Mesenchymal stem cell (in vitro differentiated cells and primary cell): ENCODE data around the gene MS4A12.

Source experiments
- DNase-seq: peaks from one replicate; pipeline ENCODE4 v3.0.0-alpha.2; 2013
- H2AFZ ChIP-seq: one replicate; pipeline ENCODE4 v1.6.1; 2013; ENCODE audit warnings: low read depth, mild to moderate bottlenecking, control low read depth, inconsistent platforms, low read length, moderate library complexity
- H2AK5ac ChIP-seq: 2 replicates; pipeline ENCODE4 v1.6.1; 2013; ENCODE audit warnings: low read length, moderate library complexity, mild to moderate bottlenecking, inconsistent platforms; ENCODE audit not compliant: severe bottlenecking
- H2BK120ac ChIP-seq: one replicate; pipeline ENCODE4 v1.6.1; 2013; ENCODE audit warnings: low read depth, mild to moderate bottlenecking, inconsistent platforms, low read length, moderate library complexity
- H2BK12ac ChIP-seq, 2 experiments: one replicate each; pipeline ENCODE4 v1.6.1; 2013; ENCODE audit warnings: inconsistent platforms in 2 of 2, low read length in 2 of 2, mild to moderate bottlenecking in 2 of 2, moderate library complexity in 2 of 2, control low read depth in 1 of 2
- H2BK15ac ChIP-seq: one replicate; pipeline ENCODE4 v1.6.1; 2013; ENCODE audit warnings: mild to moderate bottlenecking, low read depth, inconsistent platforms; ENCODE audit not compliant: poor library complexity, severe bottlenecking
- H2BK5ac ChIP-seq: 2 replicates; pipeline ENCODE4 v1.6.1; 2013; ENCODE audit warnings: low read depth, mild to moderate bottlenecking, low read length, control low read depth, inconsistent platforms; ENCODE audit not compliant: poor library complexity, severe bottlenecking
- H3K14ac ChIP-seq, 2 experiments: one replicate each; pipeline ENCODE4 v1.6.1; 2013; ENCODE audit warnings: inconsistent platforms in 2 of 2, low read length in 2 of 2, control low read depth in 1 of 2, mild to moderate bottlenecking in 1 of 2, moderate library complexity in 1 of 2
- H3K18ac ChIP-seq, 2 experiments: one replicate each; pipeline ENCODE4 v1.6.1; 2013; ENCODE audit warnings: inconsistent platforms in 2 of 2, low read length in 2 of 2, control low read depth in 1 of 2, low read depth in 1 of 2, mild to moderate bottlenecking in 1 of 2
- H3K23ac ChIP-seq, 2 experiments: one replicate each; pipeline ENCODE4 v1.6.1; 2013; ENCODE audit warnings: inconsistent platforms in 2 of 2, low read length in 2 of 2, mild to moderate bottlenecking in 2 of 2, moderate library complexity in 2 of 2, control low read depth in 1 of 2
- H3K27ac ChIP-seq: 2 replicates; pipeline ENCODE4 v1.5.1; 2013; ENCODE audit warnings: mild to moderate bottlenecking, moderate library complexity, low read length, control low read depth, inconsistent platforms; ENCODE audit not compliant: poor library complexity, severe bottlenecking
- H3K27me3 ChIP-seq, 2 experiments: 2 replicates each; pipeline versions ENCODE4 v1.6.1 to v1.7.0; 2013; ENCODE audit warnings: low read length in 2 of 2, mild to moderate bottlenecking in 2 of 2, moderate library complexity in 2 of 2, control low read depth in 1 of 2, inconsistent platforms in 1 of 2; ENCODE audit not compliant: control insufficient read depth in 1 of 2, insufficient read depth in 1 of 2
- H3K36me3 ChIP-seq, 2 experiments: 2 replicates each; pipeline versions ENCODE4 v1.6.1 to v1.7.0; 2013; ENCODE audit warnings: low read length in 2 of 2, control low read depth in 1 of 2, inconsistent platforms in 1 of 2, low read depth in 1 of 2, mild to moderate bottlenecking in 1 of 2; ENCODE audit not compliant: insufficient read depth in 2 of 2, control insufficient read depth in 1 of 2
- H3K4ac ChIP-seq, 2 experiments: one replicate each; pipeline ENCODE4 v1.6.1; 2013; ENCODE audit warnings: inconsistent platforms in 2 of 2, low read length in 2 of 2, mild to moderate bottlenecking in 2 of 2, moderate library complexity in 2 of 2, control low read depth in 1 of 2, low read depth in 1 of 2
- H3K4me1 ChIP-seq: 2 replicates; pipeline ENCODE4 v1.6.1; 2013; ENCODE audit warnings: low read depth, low read length, control low read depth; ENCODE audit not compliant: control insufficient read depth, insufficient read depth
- H3K4me2 ChIP-seq: 2 replicates; pipeline ENCODE4 v1.6.1; 2013; ENCODE audit warnings: low read length, mild to moderate bottlenecking, inconsistent platforms; ENCODE audit not compliant: poor library complexity, severe bottlenecking
- H3K4me3 ChIP-seq, 2 experiments: 2 replicates each; pipeline versions ENCODE4 v1.5.1 to v1.7.0; 2013; ENCODE audit warnings: low read length in 2 of 2, mild to moderate bottlenecking in 2 of 2, control low read depth in 1 of 2, low read depth in 1 of 2; ENCODE audit not compliant: insufficient read depth in 1 of 2
- H3K79me1 ChIP-seq: replicated peaks from 2 replicates; pipeline ENCODE4 v1.6.1; 2013; ENCODE audit warnings: mild to moderate bottlenecking, control low read depth, low read length, inconsistent platforms; ENCODE audit not compliant: poor library complexity, severe bottlenecking
- H3K9ac ChIP-seq: 2 replicates; pipeline ENCODE4 v1.7.0; 2013; ENCODE audit warnings: mild to moderate bottlenecking, low read length, moderate library complexity
- H3K9me3 ChIP-seq: 2 replicates; pipeline ENCODE4 v1.7.0; 2013; ENCODE audit warnings: mild to moderate bottlenecking, low read length; ENCODE audit not compliant: control insufficient read depth
- H4K8ac ChIP-seq: one replicate; pipeline ENCODE4 v1.6.1; 2013; ENCODE audit warnings: inconsistent platforms, mild to moderate bottlenecking, low read length, moderate library complexity
- H4K91ac ChIP-seq: one replicate; pipeline ENCODE4 v1.6.1; 2013; ENCODE audit warnings: mild to moderate bottlenecking, low read length, inconsistent platforms
- WGBS: methylation state at CpG from one replicate; pipeline ENCODE4 v1.1.7; 2013; ENCODE audit warnings: mixed read lengths; 5-methylcytosine and 5-hydroxymethylcytosine counted together

The MS4A12 gene

DNA sequence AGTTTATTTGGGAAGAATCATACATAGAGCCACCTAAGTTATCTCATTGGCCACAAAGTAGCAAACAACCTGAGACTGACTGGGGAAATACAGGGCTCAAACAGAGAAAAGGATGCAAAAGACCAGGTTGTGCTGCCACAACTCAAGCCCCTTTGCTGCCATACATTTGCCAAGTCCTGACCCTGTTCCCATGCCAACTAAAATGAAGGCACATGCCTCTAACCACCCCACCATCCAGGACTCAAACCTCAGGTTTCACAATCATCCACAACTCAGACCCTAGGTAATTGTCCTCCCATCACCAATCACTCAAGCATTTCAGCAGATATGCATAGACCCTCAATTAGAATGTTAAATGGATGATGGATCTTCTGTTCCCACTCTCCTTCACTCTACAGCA lies 38.4 kb upstream of the MS4A12 start:
- Histone ChIP-seq H2AFZ (no peak overlapping the region), H3K23ac (no peak overlapping the region), H3K4me3 (no peak overlapping the region), H3K27me3 (peaks cover 0 to 4% of the 10 kb centered on the region in 2 experiments), H3K36me3 (no peaks in the 10 kb centered on the region), H3K9ac (no peak overlapping the region), H3K4ac (no peak overlapping the region), H3K4me1 (no peaks in the 10 kb centered on the region), H2BK5ac (no peak overlapping the region), H3K27ac (no peak overlapping the region), H3K9me3 (no peaks in the 10 kb centered on the region), H2BK12ac (no peak overlapping the region), H2AK5ac (no peak overlapping the region), H3K4me2 (no peak overlapping the region), H3K14ac (no peak overlapping the region), H4K91ac (no peak overlapping the region), H2BK120ac (no peak overlapping the region), H3K79me1 (no peaks in the 10 kb centered on the region), H3K18ac (no peak overlapping the region), H4K8ac (no peak overlapping the region), H2BK15ac (no peak overlapping the region)
- DNase-seq: no peak

DNA sequence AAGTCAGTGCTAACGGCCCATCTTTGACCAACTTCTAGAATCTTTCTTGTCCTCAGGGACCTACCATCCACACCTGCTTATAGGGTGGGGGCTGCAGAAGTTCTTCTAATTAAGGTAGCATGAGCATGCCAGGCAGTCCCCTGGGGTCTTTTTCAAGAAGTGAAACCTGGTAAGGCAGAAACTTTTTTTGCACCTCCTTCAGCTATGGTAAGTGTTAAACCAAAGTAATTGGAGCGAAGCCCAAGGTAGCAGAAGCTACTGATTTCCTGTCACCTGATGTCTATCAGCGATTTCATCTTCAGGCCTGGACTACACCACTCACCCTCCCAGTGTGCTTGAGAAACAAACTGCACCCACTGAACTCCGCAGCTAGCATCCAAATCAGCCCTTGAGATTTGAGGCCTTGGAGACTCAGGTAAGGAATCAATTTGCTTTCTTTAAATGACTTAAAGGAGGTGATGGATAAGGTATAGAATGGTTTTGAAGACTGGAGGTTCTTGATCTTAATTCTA lies 37.0 kb upstream of the MS4A12 start, which contains the start of gene MS4A1:
TSS of gene MS4A1 (plus strand) at position 317 of the 512 bp plus-strand sequence. CDS start 6,528 bp downstream, outside the sequence.
- Histone ChIP-seq H2BK5ac (no peak within 1 kb of the TSS), H3K27me3 (peaks cover 0 to 4% of the 10 kb centered on the region in 2 experiments), H3K14ac (no peak within 1 kb of the TSS), H3K27ac (no peak within 1 kb of the TSS), H2AFZ (no peak within 1 kb of the TSS), H3K4me3 (no peak within 1 kb of the TSS), H2AK5ac (no peak within 1 kb of the TSS), H4K91ac (no peak within 1 kb of the TSS), H3K4ac (no peak within 1 kb of the TSS), H3K36me3 (no peaks in the 10 kb centered on the region), H3K4me2 (no peak within 1 kb of the TSS), H2BK12ac (no peak within 1 kb of the TSS), H3K79me1 (no peaks in the 10 kb centered on the region), H4K8ac (no peak within 1 kb of the TSS), H3K23ac (no peak within 1 kb of the TSS), H3K4me1 (no peaks in the 10 kb centered on the region), H3K9ac (no peak within 1 kb of the TSS), H2BK15ac (no peak within 1 kb of the TSS), H3K18ac (no peak within 1 kb of the TSS), H3K9me3 (no peaks in the 10 kb centered on the region), H2BK120ac (no peak within 1 kb of the TSS)
- WGBS: 65% methylated on average over 2 of the region's 4 CpGs
- no peak for DNase-seq

DNA sequence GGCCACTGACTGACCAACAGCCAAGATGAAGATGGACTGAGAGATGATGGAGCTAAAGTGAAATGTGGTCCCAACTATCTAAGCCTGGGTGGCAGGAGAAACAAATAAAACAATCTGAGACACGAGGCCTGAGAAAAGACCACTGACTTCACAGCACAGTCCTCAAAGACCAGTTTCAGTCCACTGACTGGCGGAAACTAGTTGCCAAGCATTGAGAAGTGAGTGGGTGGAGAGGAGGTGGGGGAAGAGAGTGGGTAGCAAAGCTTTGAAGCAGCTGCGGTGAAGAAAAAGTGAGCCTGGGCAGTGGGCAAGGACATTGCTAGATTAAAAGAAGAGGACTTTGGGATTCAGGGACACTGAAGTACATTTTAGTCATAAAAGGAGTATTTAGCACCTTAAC lies 35.0 kb upstream of the MS4A12 start:
- WGBS: 69% methylated on average over 1 of the region's 3 CpGs
- H3K18ac ChIP-seq: no peak overlapping the region
- no peak overlapping the region for H3K4ac ChIP-seq
- H3K79me1 ChIP-seq: no peaks in the 10 kb centered on the region
- H2AK5ac ChIP-seq: no peak overlapping the region
- no peak overlapping the region for H4K91ac ChIP-seq
- H3K27me3 ChIP-seq: peaks cover 0 to 4% of the 10 kb centered on the region in 2 experiments
- H4K8ac ChIP-seq: no peak overlapping the region
- no peak overlapping the region for H3K4me2 ChIP-seq
- no peaks in the 10 kb centered on the region for H3K4me1 ChIP-seq
- no peak overlapping the region for H3K4me3 ChIP-seq
- no peak overlapping the region for H2AFZ ChIP-seq
- H3K23ac ChIP-seq: no peak overlapping the region
- no peaks in the 10 kb centered on the region for H3K9me3 ChIP-seq
- no peaks in the 10 kb centered on the region for H3K36me3 ChIP-seq
- no peak overlapping the region for H3K27ac ChIP-seq
- H2BK120ac ChIP-seq: no peak overlapping the region
- DNase-seq: no peak
- H2BK15ac ChIP-seq: no peak overlapping the region
- no peak overlapping the region for H2BK12ac ChIP-seq
- H2BK5ac ChIP-seq: no peak overlapping the region
- H3K14ac ChIP-seq: no peak overlapping the region
- no peak overlapping the region for H3K9ac ChIP-seq

DNA sequence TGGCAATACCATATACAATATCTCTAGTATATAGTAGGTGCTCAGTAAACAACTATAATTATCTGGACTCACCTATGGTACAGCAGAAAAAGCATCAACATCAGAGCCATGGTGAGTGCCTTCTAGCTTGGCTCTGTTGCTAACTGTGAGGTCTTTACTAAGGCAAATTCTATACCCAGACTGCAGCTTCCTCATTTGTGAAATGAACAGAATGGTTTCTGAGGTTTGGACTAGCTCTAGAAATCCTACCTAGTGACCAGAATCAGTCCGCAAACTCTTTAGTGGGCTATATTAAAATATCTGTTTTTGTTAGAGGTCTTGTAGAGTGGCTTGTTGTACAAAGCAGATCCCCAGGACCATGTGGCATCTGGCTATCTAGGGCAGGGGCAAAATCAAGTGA lies 33.2 kb upstream of the MS4A12 start:
- no peak overlapping the region for H3K18ac ChIP-seq
- H2BK5ac ChIP-seq: no peak overlapping the region
- H3K27me3 ChIP-seq: peaks cover 0 to 4% of the 10 kb centered on the region in 2 experiments
- no peak overlapping the region for H2AFZ ChIP-seq
- WGBS: 100% methylated on average over 1 of the region's 1 CpG
- no peak overlapping the region for H2BK12ac ChIP-seq
- H3K4me1 ChIP-seq: no peaks in the 10 kb centered on the region
- H4K8ac ChIP-seq: no peak overlapping the region
- H2BK15ac ChIP-seq: no peak overlapping the region
- no peak for DNase-seq
- no peak overlapping the region for H3K4ac ChIP-seq
- no peak overlapping the region for H3K4me3 ChIP-seq
- no peak overlapping the region for H3K9ac ChIP-seq
- H2AK5ac ChIP-seq: no peak overlapping the region
- no peaks in the 10 kb centered on the region for H3K9me3 ChIP-seq
- no peak overlapping the region for H3K4me2 ChIP-seq
- H4K91ac ChIP-seq: no peak overlapping the region
- H3K14ac ChIP-seq: no peak overlapping the region
- H2BK120ac ChIP-seq: no peak overlapping the region
- no peak overlapping the region for H3K27ac ChIP-seq
- no peaks in the 10 kb centered on the region for H3K36me3 ChIP-seq
- H3K23ac ChIP-seq: no peak overlapping the region
- no peaks in the 10 kb centered on the region for H3K79me1 ChIP-seq
